ENCODE results near the gene SYNE3. TPM values are rescaled to one million over a fixed set of nuclear protein-coding genes. Genes with fewer than 3 reads are reported as not detected.

Gene SYNE3
- total and polyA plus RNA-seq, 2 of the 8 experiments (the other 6 are each of a cell fraction or from before 2014, with no cell fraction given) = under 0.01 TPM; not detected in 1

GRCh38 chr14:95522556-95522955 is 6.1 kb upstream of the SYNE3 start:
- H4K20me1 ChIP-seq (replicated peaks in 1 of 2; ENCODE audit: control insufficient read depth in 1 of 2, insufficient read depth in 2 of 2, low read length in 2 of 2) = no peaks in the 10 kb centered on the region
- H2BK15ac ChIP-seq (ENCODE audit: low read length) = no peak overlapping the region
- H3K27me3 ChIP-seq (replicated peaks in 1 of 4; ENCODE audit: control insufficient read depth in 3 of 4, extremely low read depth in 1 of 4, insufficient read depth in 3 of 4, low read length in 3 of 4) = peaks cover under 1 to 6% (median 2%) of the 10 kb centered on the region in 4 experiments; a peak in 5 of 7 replicates
- H3K18ac ChIP-seq (ENCODE audit: extremely low read depth, low read length) = no peak overlapping the region
- no peak overlapping the region for H2AK5ac ChIP-seq (ENCODE audit: low read depth, low read length)
- no peak overlapping the region for H2BK20ac ChIP-seq (ENCODE audit: low read length)
- no peaks in the 10 kb centered on the region for H3K79me1 ChIP-seq (ENCODE audit: low read depth, low read length)
- FAIRE-seq (no peak), DNase-seq (ENCODE audit: low read depth in 1 of 2, low spot score in 2 of 2) (no peak)
- no peak overlapping the region for H3K27ac ChIP-seq (ENCODE audit: low read depth, low read length)
- no peak overlapping the region for H4K8ac ChIP-seq (ENCODE audit: extremely low read depth, insufficient read depth, low read length)
- no peak overlapping the region for H4K91ac ChIP-seq (replicated peaks; ENCODE audit: insufficient read length, low read length)
- TF ChIP-seq USF2 (IDR thresholded peaks at IDR 0.05; ENCODE audit: low read length) (no peak), RBBP5 (IDR thresholded peaks at IDR 0.05; ENCODE audit: borderline replicate concordance, low read depth, low read length) (no peak), KDM4A (IDR thresholded peaks at IDR 0.05; ENCODE audit: low read depth, low read length, severe bottlenecking) (no peak), SUZ12 (IDR thresholded peaks at IDR 0.05; ENCODE audit: low read length) (no peak), KDM5A (IDR thresholded peaks at IDR 0.05; ENCODE audit: low read length) (no peak), SIN3A (conservative IDR thresholded peaks at IDR 0.05 in 1 of 2, IDR thresholded peaks at IDR 0.05 in 1 of 2; ENCODE audit: low read depth in 1 of 2, low read length in 2 of 2) (no peak), POU5F1 (IDR thresholded peaks at IDR 0.05; ENCODE audit: low read depth, low read length) (no peak)
- no peak overlapping the region for H2BK120ac ChIP-seq (replicated peaks; ENCODE audit: low read depth, low read length)
- no peak overlapping the region for H3K4me2 ChIP-seq (ENCODE audit: insufficient read depth in 1 of 2, low read depth in 2 of 2, low read length in 2 of 2)
- no peak overlapping the region for H3K23ac ChIP-seq (ENCODE audit: insufficient read length)
- H4K5ac ChIP-seq (ENCODE audit: insufficient read length, low read depth, low read length) = no peak overlapping the region
- no peak overlapping the region for H3K4me3 ChIP-seq (ENCODE audit: extremely low read depth in 1 of 4, insufficient read depth in 2 of 4, low read depth in 3 of 4, low read length in 4 of 4)
- no peaks in the 10 kb centered on the region for H3K36me3 ChIP-seq (ENCODE audit: control insufficient read depth in 2 of 4, insufficient read depth in 4 of 4, low read length in 3 of 4)
- ChIA-PET POLR2A (ENCODE audit: partially characterized antibody) (interaction anchor here (0.8 kb wide), 1 partner anchor 11 kb away, joined by 3 read pairs; no protein-coding TSS in a partner anchor), CTCF (ENCODE audit: partially characterized antibody) (interaction anchor here (0.6 to 3.2 kb wide), 10 partner anchors 12 to 576 kb away, joined by 3 to 24 read pairs (median 4); partner anchors contain the start of gene GLRX5)
- no peak overlapping the region for H2BK12ac ChIP-seq (ENCODE audit: low read depth, low read length)
- WGBS, 2 experiments (ENCODE audit: extremely low coverage in 1 of 2, insufficient coverage in 1 of 2, insufficient read length in 1 of 2, insufficient replicate concordance in 2 of 2, low coverage in 1 of 2, low lambda C conversion rate in 2 of 2, missing lambda C conversion rate in 1 of 2) = 78% methylated on average over 4 of the region's 4 CpGs; no CpG with 5 or more reads in 1 of the 2 experiments
- H3K14ac ChIP-seq (ENCODE audit: insufficient read length) = no peak overlapping the region
- H3K4me1 ChIP-seq (replicated peaks in 1 of 4; ENCODE audit: control insufficient read depth in 3 of 4, insufficient read depth in 4 of 4, low read length in 3 of 4) = peaks cover 0 to 9% (median 0%) of the 10 kb centered on the region in 4 experiments; a peak in 2 of 7 replicates
- no peak overlapping the region for H3K9ac ChIP-seq (replicated peaks in 1 of 4; ENCODE audit: extremely low read depth in 1 of 4, low read depth in 3 of 4, low read length in 3 of 4)
- no peak overlapping the region for H3K4ac ChIP-seq (replicated peaks; ENCODE audit: insufficient read length, low read depth, low read length)
- H2AFZ ChIP-seq (ENCODE audit: low read length) = no peak overlapping the region
- no peaks in the 10 kb centered on the region for H3K9me3 ChIP-seq (ENCODE audit: insufficient read depth in 2 of 2, low read depth in 1 of 2, low read length in 1 of 2)
- H3K79me2 ChIP-seq (ENCODE audit: control insufficient read depth in 1 of 2, insufficient read depth in 2 of 2, low read length in 2 of 2) = no peaks in the 10 kb centered on the region; a peak in 1 of 4 replicates
- no peak overlapping the region for H2BK5ac ChIP-seq (ENCODE audit: low read depth, low read length)
- H3K23me2 ChIP-seq (ENCODE audit: low read depth, low read length) = peaks cover 2% of the 10 kb centered on the region; the same call in 1 of the 2 replicates
- no peak overlapping the region for H3K56ac ChIP-seq (replicated peaks; ENCODE audit: insufficient read length, low read depth, low read length)

All from H1 (cell line).